Cardiac muscle cell (in vitro differentiated cells and primary cell): ENCODE results near the gene LZTS3. TPM values are rescaled to one million over a fixed set of nuclear protein-coding genes. Genes with fewer than 3 reads are reported as not detected.

Experiments used
- DNase-seq, 2 donors: peaks; one replicate each; pipeline versions ENCODE4 v3.0.0 to v3.0.0-alpha.2; 2010 to 2017; ENCODE audit warnings: low read depth in 1 of 2, low spot score in 1 of 2
- H3K27ac ChIP-seq: fragments of 200-600 bp; sonication (generic); 2 replicates; pipeline ENCODE4 v1.5.1; 2016
- H3K27me3 ChIP-seq: fragments of 200-600 bp; sonication (generic); 2 replicates; pipeline ENCODE4 v1.6.0; 2016; ENCODE audit warnings: control low read depth
- H3K36me3 ChIP-seq: fragments of 200-600 bp; sonication (generic); 2 replicates; pipeline ENCODE4 v1.5.1; 2016; ENCODE audit warnings: control low read depth
- H3K4me1 ChIP-seq: fragments of 200-600 bp; sonication (generic); 2 replicates; pipeline ENCODE4 v1.8.1; 2017; ENCODE audit warnings: low read depth, mild to moderate bottlenecking, mixed run types
- H3K4me3 ChIP-seq: fragments of 200-600 bp; sonication (generic); 2 replicates; pipeline ENCODE4 v1.5.1; 2016; ENCODE audit warnings: mild to moderate bottlenecking
- H3K9me3 ChIP-seq: fragments of 200-600 bp; sonication (generic); 2 replicates; pipeline ENCODE4 v1.5.1; 2017; ENCODE audit warnings: low read depth, mild to moderate bottlenecking, control low read depth
- polyA plus RNA-seq: library from polyadenylated mRNA; unstranded; fragments of >200 nt; fragmentation: Nextera tagmentation; extraction: Ambion mirVana; gene quantifications from 2 replicates; pipeline ENCODE4 v1.2.1, GENCODE V29; 2016
- total RNA-seq: library from RNA; depleted of rRNA; stranded (reverse); fragments of >200 nt; gene quantifications from 2 replicates; pipeline ENCODE4 v1.2.3, GENCODE V29; 2016
- TF ChIP-seq, protein P1 (sequence below): IDR thresholded peaks from 2 replicates; pipeline ENCODE4 v1.5.1; 2012; ENCODE audit warnings: low read depth, mild to moderate bottlenecking, low read length

Gene LZTS3
- total and polyA plus RNA-seq, 2 experiments from 2014 or later, result 15.7 to 30.9 TPM

DNA sequence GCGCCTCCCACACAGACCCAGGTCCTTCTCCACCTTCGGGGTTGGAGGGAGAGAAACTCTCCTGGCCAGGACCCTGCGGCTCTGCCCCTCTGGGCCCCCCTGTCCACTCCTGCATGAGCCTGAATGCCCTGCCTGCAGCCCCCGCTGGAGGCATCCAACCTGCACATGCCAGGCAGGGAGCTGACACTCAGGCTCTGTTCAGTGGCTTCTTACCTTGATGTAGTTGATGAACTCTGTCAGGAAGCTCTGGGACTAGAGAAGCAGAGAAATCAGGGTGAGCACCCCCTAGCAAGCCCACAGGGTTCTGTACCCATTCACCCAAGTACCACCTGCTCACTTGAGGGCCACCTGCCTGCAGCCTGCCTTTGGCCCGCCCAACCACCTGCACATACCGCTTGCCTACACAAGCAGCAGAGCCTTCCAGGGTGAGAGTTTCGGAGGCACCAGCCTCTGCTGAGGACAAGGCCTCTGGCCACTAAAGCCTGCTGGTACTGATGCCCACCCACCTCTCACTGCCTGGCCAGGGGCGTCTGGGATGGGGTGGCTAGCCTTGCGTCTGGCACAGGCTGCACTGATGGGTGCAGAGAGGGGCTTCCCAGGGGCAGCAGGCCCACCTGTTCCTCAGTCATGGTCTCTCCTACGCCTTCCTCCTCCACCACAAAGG, 21.4 kb upstream of the LZTS3 start:
- H3K36me3 ChIP-seq, result peaks cover 29% of the 10 kb centered on the region
- no peaks in the 10 kb centered on the region for H3K9me3 ChIP-seq
- no peaks in the 10 kb centered on the region for H3K27me3 ChIP-seq
- H3K4me1 ChIP-seq, result no peaks in the 10 kb centered on the region
- H3K4me3 ChIP-seq, result no peak overlapping the region
- DNase-seq, result no peak
- no peak overlapping the region for H3K27ac ChIP-seq
- TF ChIP-seq, protein P1, sequence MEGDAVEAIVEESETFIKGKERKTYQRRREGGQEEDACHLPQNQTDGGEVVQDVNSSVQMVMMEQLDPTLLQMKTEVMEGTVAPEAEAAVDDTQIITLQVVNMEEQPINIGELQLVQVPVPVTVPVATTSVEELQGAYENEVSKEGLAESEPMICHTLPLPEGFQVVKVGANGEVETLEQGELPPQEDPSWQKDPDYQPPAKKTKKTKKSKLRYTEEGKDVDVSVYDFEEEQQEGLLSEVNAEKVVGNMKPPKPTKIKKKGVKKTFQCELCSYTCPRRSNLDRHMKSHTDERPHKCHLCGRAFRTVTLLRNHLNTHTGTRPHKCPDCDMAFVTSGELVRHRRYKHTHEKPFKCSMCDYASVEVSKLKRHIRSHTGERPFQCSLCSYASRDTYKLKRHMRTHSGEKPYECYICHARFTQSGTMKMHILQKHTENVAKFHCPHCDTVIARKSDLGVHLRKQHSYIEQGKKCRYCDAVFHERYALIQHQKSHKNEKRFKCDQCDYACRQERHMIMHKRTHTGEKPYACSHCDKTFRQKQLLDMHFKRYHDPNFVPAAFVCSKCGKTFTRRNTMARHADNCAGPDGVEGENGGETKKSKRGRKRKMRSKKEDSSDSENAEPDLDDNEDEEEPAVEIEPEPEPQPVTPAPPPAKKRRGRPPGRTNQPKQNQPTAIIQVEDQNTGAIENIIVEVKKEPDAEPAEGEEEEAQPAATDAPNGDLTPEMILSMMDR, result no peak

DNA sequence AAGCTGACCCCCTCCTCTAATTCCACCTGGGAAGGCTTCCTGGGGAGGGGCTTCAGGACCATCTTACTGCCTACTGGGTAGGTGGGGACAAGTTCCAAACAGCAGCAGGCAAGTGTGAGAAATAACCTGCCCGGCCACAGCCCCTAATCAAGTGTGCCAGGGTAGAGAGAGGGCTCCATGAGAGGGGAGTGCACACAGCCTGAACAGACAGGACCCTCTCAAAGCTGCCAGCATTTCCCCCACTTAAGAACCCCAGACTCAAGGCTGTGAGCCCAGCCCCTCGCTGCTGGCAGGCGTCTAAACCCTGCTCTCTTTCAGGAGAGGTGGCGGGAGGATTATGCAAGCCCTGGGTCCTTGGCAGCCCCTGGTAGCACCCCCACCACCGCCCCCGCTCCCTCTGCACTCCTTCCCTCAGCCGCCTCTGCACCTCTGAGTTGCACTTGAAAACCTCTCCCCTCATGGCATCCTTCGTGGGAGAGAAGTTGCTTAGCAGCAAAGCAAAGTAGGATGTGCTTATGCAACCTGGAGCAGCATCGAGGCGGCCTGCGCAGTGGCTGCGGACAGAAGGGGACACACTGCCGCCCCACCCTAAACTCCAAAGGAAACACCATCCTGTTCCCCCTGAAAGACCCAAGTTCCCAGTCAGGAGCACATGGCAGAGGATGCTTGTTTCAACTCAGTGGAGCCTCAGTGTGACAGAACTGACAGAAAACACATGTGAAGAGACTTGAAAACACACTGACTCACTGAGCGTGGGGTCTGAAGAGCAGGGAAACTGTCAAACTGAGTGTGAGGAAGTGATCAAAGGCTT, 20.7 kb upstream of the LZTS3 start:
- TF ChIP-seq, protein P1, result no peak
- Histone ChIP-seq H3K9me3 (no peaks in the 10 kb centered on the region), H3K27ac (no peak overlapping the region), H3K27me3 (no peaks in the 10 kb centered on the region), H3K4me1 (no peaks in the 10 kb centered on the region), H3K4me3 (no peak overlapping the region), H3K36me3 (peaks cover 24% of the 10 kb centered on the region)
- no peak for DNase-seq

DNA sequence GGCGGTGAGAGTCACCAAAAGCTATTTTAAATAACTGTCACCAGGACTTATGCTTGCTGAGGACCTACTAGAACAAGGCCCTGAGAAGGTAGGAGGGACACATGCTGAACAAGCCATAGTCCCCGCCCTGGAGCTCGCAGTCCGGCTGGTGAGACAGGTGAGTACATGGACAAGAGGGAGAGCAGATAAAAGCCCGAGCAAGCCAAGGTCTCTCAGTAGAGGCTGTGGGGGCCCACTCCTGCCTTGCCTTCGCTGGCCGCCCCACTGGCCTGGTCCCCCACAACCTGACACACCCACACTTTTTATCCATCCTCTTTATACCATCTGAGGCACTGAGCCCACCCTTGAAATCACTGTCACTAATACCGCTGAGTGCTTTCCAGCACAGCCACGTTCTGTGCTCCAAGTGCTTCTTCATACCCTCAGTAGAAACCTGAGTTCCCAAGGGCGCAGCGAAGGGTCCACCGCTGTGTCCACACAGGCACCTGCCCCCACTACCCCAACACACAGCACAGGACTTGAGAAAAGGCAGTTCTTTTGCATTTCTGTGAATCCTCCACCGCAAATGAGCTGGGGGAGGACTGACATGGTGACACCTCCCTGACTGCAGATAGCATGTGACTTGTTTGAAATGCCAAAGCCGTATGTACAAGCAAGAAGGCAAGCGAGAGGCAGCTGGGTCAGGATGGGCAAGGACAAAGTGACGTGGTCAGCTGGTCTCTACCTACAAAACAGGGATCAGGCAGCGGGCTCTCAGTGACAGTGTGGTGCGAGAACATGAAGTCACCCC, 19.1 kb upstream of the LZTS3 start:
- DNase-seq, result no peak
- no peaks in the 10 kb centered on the region for H3K27me3 ChIP-seq
- H3K27ac ChIP-seq, result no peak overlapping the region
- no peaks in the 10 kb centered on the region for H3K4me1 ChIP-seq
- no peaks in the 10 kb centered on the region for H3K9me3 ChIP-seq
- TF ChIP-seq, protein P1, result no peak
- H3K4me3 ChIP-seq, result no peak overlapping the region
- H3K36me3 ChIP-seq, result peaks cover 22% of the 10 kb centered on the region

DNA sequence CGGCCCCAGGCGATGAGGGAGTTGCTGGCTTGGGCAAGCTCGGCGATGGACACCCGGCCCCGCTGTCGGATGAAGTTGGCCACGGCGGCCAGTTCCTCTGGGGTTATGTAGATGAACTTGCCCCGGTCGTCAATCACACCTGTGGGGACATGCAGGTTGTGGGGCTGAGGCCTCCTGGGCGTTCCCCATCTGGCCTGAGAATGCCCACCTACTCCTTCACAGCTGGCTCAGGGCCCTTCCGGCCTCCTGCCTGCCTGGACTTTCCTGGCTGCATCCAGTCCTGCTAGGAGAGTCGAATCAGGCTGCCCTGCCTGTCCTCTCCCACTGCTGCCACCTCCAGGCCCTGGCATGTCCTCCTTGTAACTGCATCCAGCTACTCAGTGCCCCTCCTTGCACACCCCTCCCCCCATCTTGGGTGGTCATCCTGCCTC, 17.3 kb upstream of the LZTS3 start:
- TF ChIP-seq, protein P1, result no peak
- Histone ChIP-seq H3K4me1 (no peaks in the 10 kb centered on the region), H3K27ac (no peak overlapping the region), H3K9me3 (no peaks in the 10 kb centered on the region), H3K27me3 (no peaks in the 10 kb centered on the region), H3K4me3 (no peak overlapping the region), H3K36me3 (peaks cover 22% of the 10 kb centered on the region)
- no peak for DNase-seq

DNA sequence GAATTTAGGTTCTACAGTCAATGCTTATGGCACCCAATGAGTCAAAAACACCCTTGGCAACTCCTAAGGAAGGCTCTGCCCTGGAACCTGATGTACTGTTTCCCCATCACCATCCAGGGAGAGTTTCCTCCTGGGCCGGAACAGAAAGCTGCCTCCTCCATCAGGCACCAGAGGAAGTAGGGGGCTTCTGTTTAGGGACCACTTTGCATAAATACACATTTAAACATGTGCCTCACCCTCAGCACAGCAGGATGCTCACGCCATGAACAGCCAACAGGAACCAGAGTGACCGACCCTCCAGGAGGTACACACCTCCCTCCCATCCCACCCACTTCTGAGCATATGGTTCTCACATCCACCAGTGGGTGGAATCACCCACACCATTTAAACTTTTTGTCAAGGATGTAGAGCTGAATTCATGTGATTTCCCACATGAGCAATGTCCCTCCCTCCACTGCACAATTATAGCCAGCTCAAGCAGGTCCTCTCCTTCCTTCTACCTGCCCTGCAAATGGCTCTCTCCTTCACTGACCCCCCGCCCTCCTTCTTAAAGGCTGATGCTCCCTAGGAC, 16.3 kb upstream of the LZTS3 start:
- H3K36me3 ChIP-seq, result peaks cover 11% of the 10 kb centered on the region
- no peaks in the 10 kb centered on the region for H3K9me3 ChIP-seq
- H3K27ac ChIP-seq, result no peak overlapping the region
- H3K27me3 ChIP-seq, result no peaks in the 10 kb centered on the region
- TF ChIP-seq, protein P1, result no peak
- H3K4me3 ChIP-seq, result no peak overlapping the region
- H3K4me1 ChIP-seq, result no peaks in the 10 kb centered on the region
- no peak for DNase-seq
